Spleen (tissue), 11 donors: ENCODE measurements around the gene EVI5L. TPM values are rescaled to one million over a fixed set of nuclear protein-coding genes. Genes with fewer than 3 reads are reported as not detected.

Experiments used
- DNase-seq: peaks from one replicate; pipeline ENCODE4 v3.0.0-alpha.2; 2020
- H3K27ac ChIP-seq, 8 donors: fragments of 200-600 bp; sonication (generic) in 7 of 8; 1 replicate in 4 of 8; 2 replicates in 4 of 8; pipeline versions ENCODE4 v1.5.0 to v1.8.0; 2016 to 2021; ENCODE audit warnings: inconsistent platforms in 4 of 8, mild to moderate bottlenecking in 4 of 8, moderate library complexity in 1 of 8
- H3K27me3 ChIP-seq, 7 donors: fragments of 200-600 bp; sonication (generic) in 6 of 7; replicated peaks in 1 of 7; 1 replicate in 4 of 7; 2 replicates in 3 of 7; pipeline versions ENCODE4 v1.5.0 to v1.8.0; 2016 to 2021; ENCODE audit warnings: inconsistent platforms in 3 of 7, mild to moderate bottlenecking in 1 of 7
- H3K36me3 ChIP-seq, 6 donors: fragments of 200-600 bp; sonication (generic) in 5 of 6; 1 replicate in 4 of 6; 2 replicates in 2 of 6; pipeline versions ENCODE4 v1.5.0 to v1.8.0; 2016 to 2021; ENCODE audit warnings: inconsistent platforms in 2 of 6
- H3K4me1 ChIP-seq, 6 donors: fragments of 200-600 bp; sonication (generic) in 5 of 6; 1 replicate in 3 of 6; 2 replicates in 3 of 6; pipeline versions ENCODE4 v1.5.0 to v1.8.0; 2016 to 2021; ENCODE audit warnings: inconsistent platforms in 3 of 6
- H3K4me3 ChIP-seq, 8 donors: fragments of 200-600 bp; sonication (generic) in 7 of 8; 1 replicate in 4 of 8; 2 replicates in 4 of 8; pipeline versions ENCODE4 v1.5.0 to v1.8.0; 2016 to 2021; ENCODE audit warnings: inconsistent platforms in 4 of 8, mild to moderate bottlenecking in 4 of 8, moderate library complexity in 2 of 8
- H3K9me3 ChIP-seq, 8 donors: fragments of 200-600 bp; sonication (generic) in 7 of 8; 1 replicate in 4 of 8; 2 replicates in 4 of 8; pipeline versions ENCODE4 v1.5.0 to v1.8.0; 2016 to 2021; ENCODE audit warnings: inconsistent platforms in 4 of 8
- CTCF ChIP-seq, 11 experiments: fragments of 200-600 bp in 7 of 11; fragments of 450-650 bp in 4 of 11; sonication (generic) in 4 of 11; IDR thresholded peaks in 8 of 11; conservative IDR thresholded peaks in 3 of 11; 1 replicate in 7 of 11; 2 replicates in 4 of 11; pipeline versions ENCODE4 v1.4.0 to v1.8.0; 2016 to 2021; ENCODE audit warnings: antibody characterized with exemption in 11 of 11, inconsistent platforms in 4 of 11, mild to moderate bottlenecking in 1 of 11
- POLR2A ChIP-seq, 3 donors: fragments of 450-650 bp; IDR thresholded peaks; one replicate each; pipeline ENCODE4 v1.5.1; 2017; ENCODE audit warnings: antibody characterized with exemption in 3 of 3, mild to moderate bottlenecking in 1 of 3
- POLR2AphosphoS5 ChIP-seq, 3 donors: sonication (generic); formaldehyde crosslinking; IDR thresholded peaks; one replicate each; pipeline ENCODE4 v1.5.1; 2017; ENCODE audit warnings: antibody characterized with exemption in 3 of 3
- WGBS, 5 donors: extraction: QIAGEN DNeasy Blood & Tissue Kit in 3 of 5; methylation state at CpG; one replicate each; pipeline versions ENCODE4 v1.1.5 to v1.1.7; 2013 to 2018; 5-methylcytosine and 5-hydroxymethylcytosine counted together
- intact Hi-C: fragments of 100-400 bp; cut with DNase I; formaldehyde crosslinking; loops from one replicate; pipeline ENCODE4 v1.15.0; 2023; ENCODE audit warnings: low total_unique reads
- polyA plus RNA-seq, 3 donors: library from polyadenylated mRNA; stranded (reverse); fragments of 200-250 nt; gene quantifications; one replicate each; pipeline ENCODE4 v1.2.1, GENCODE V29; 2013
- total RNA-seq, 7 donors: library from RNA; depleted of rRNA in 3 of 7; stranded (reverse); fragments of >200 nt in 3 of 7; fragmentation: NEBNext Ultra II Directional in 4 of 7; extraction: Animal tissue kit (Norgen Biotek cat#: 25700) in 4 of 7; gene quantifications; one replicate each; pipeline versions ENCODE4 v1.1.0 to v1.2.1, GENCODE V29; 2016 to 2021
- donor health status: healthy with polysubstance abuse.
- donor health status: DM: no; HTN: no; CAD: no; lungs with moderate emphysema.
- donor health status: DM: no; HTN: no; CAD: no.
- donor health status: Bipolar disorder and iron deficiency.
- donor health status: healthy.
- donor health status: DM: no; HTN: no; CAD: no.
- donor health status: DM: yes; HTN: yes; CAD: no.

Gene EVI5L
- total and polyA plus RNA-seq, 10 donors = 3.7 to 22.8 (median 11.9) TPM

DNA sequence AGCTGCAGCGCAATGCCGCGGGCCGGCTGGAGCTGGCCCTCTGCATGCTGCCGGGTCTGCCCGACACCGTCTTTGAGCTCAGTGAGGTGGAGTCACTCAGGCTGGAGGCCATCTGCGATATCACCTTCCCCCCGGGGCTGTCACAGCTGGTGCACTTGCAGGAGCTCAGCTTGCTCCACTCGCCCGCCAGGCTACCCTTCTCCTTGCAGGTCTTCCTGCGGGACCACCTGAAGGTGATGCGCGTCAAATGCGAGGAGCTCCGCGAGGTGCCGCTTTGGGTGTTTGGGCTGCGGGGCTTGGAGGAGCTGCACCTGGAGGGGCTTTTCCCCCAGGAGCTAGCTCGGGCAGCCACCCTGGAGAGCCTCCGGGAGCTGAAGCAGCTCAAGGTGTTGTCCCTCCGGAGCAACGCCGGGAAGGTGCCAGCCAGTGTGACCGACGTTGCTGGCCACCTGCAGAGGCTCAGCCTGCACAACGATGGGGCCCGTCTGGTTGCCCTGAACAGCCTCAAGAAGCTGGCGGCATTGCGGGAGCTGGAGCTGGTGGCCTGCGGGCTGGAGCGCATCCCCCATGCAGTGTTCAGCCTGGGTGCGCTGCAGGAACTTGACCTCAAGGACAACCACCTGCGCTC is 69.8 kb downstream of the EVI5L start:
- no peaks in the 10 kb centered on the region for H3K9me3 ChIP-seq
- intact Hi-C loops = no loop called here
- WGBS, 5 donors = 75 to 92% (median 88%) methylated on average over 4 to 34 of the region's 34 CpGs
- TF ChIP-seq POLR2A (IDR thresholded peaks at IDR 0.05) (no peak), POLR2AphosphoS5 (IDR thresholded peaks at IDR 0.05) (no peak), CTCF (IDR thresholded peaks at IDR 0.05 in 8 of 11, conservative IDR thresholded peaks at IDR 0.05 in 3 of 11) (no peak)
- no peak overlapping the region for H3K27ac ChIP-seq
- H3K4me1 ChIP-seq = peaks cover 8 to 19% (median 15%) of the 10 kb centered on the region in 6 donors
- H3K27me3 ChIP-seq = peaks cover 0 to 22% (median 7%) of the 10 kb centered on the region in 7 donors
- H3K4me3 ChIP-seq = no peak overlapping the region
- DNase-seq = no peak
- H3K36me3 ChIP-seq = peaks cover 0 to 2% (median 0%) of the 10 kb centered on the region in 6 donors

GRCh38 chr19:7900401-7900870 is 70.4 kb downstream of the EVI5L start:
- no peaks in the 10 kb centered on the region for H3K9me3 ChIP-seq
- 76 to 85% (median 80%) methylated on average over 12 to 21 of the region's 21 CpGs for WGBS, 5 donors
- no peak for DNase-seq
- no peak for TF ChIP-seq POLR2AphosphoS5 (IDR thresholded peaks at IDR 0.05)
- no peak for TF ChIP-seq CTCF (IDR thresholded peaks at IDR 0.05 in 8 of 11, conservative IDR thresholded peaks at IDR 0.05 in 3 of 11)
- TF ChIP-seq POLR2A (IDR thresholded peaks at IDR 0.05) = no peak
- H3K4me3 ChIP-seq = no peak overlapping the region
- H3K27me3 ChIP-seq = peaks cover 0 to 17% (median 1%) of the 10 kb centered on the region in 7 donors
- H3K36me3 ChIP-seq = peaks cover 0 to 8% (median 0%) of the 10 kb centered on the region in 6 donors
- peaks cover 13 to 25% (median 21%) of the 10 kb centered on the region in 6 donors for H3K4me1 ChIP-seq
- intact Hi-C loops = no loop called here
- no peak overlapping the region for H3K27ac ChIP-seq

- no peak overlapping the region for H3K4me3 ChIP-seq
- no peak overlapping the region for H3K27ac ChIP-seq
- TF ChIP-seq CTCF (IDR thresholded peaks at IDR 0.05 in 8 of 11, conservative IDR thresholded peaks at IDR 0.05 in 3 of 11) = no peak
- no peak for TF ChIP-seq POLR2AphosphoS5 (IDR thresholded peaks at IDR 0.05)
- no peak for TF ChIP-seq POLR2A (IDR thresholded peaks at IDR 0.05)
- H3K27me3 ChIP-seq = peaks cover 0 to 13% (median 0%) of the 10 kb centered on the region in 7 donors
- intact Hi-C loops = no loop called here
- WGBS, 5 donors = 71 to 91% (median 80%) methylated on average over 3 of the region's 3 CpGs
- peaks cover 0 to 13% (median 1%) of the 10 kb centered on the region in 6 donors for H3K36me3 ChIP-seq
- DNase-seq = no peak
- H3K9me3 ChIP-seq = no peaks in the 10 kb centered on the region
- peaks cover 14 to 30% (median 25%) of the 10 kb centered on the region in 6 donors for H3K4me1 ChIP-seq
Measured at GRCh38 chr19:7900931-7901330, 70.9 kb downstream of the EVI5L start.

GRCh38 chr19:7901337-7901736 is 71.3 kb downstream of the EVI5L start:
- Histone ChIP-seq H3K36me3 (peaks cover 0 to 17% (median 5%) of the 10 kb centered on the region in 6 donors), H3K4me1 (peaks cover 14 to 34% (median 29%) of the 10 kb centered on the region in 6 donors), H3K4me3 (no peak overlapping the region), H3K9me3 (no peaks in the 10 kb centered on the region), H3K27me3 (peaks cover 0 to 13% (median 0%) of the 10 kb centered on the region in 7 donors), H3K27ac (no peak overlapping the region)
- WGBS, 5 donors = 91 to 94% (median 93%) methylated on average over 7 of the region's 7 CpGs
- TF ChIP-seq POLR2AphosphoS5 (IDR thresholded peaks at IDR 0.05) = no peak
- TF ChIP-seq CTCF (IDR thresholded peaks at IDR 0.05 in 8 of 11, conservative IDR thresholded peaks at IDR 0.05 in 3 of 11) = no peak
- no peak for TF ChIP-seq POLR2A (IDR thresholded peaks at IDR 0.05)
- DNase-seq = no peak
- intact Hi-C loops = no loop called here
